Keratinocyte (primary cell): Measurements from ENCODE around the gene OR9A2. TPM values are rescaled to one million over a fixed set of nuclear protein-coding genes. Genes with fewer than 3 reads are reported as not detected.

Experiments
- DNase-seq: peaks from one replicate; pipeline ENCODE4 v3.0.0-alpha.2; 2011; ENCODE audit warnings: low read depth, missing footprints, low spot score
- FAIRE-seq: peaks from 2 replicates; lab custom pipeline; 2011; peaks lifted over from hg19 to GRCh38; lab: Jason Lieb, UNC
- H2AFZ ChIP-seq: 2 replicates; pipeline ENCODE4 v1.6.0; 2012; ENCODE audit warnings: low read length, control low read depth, inconsistent platforms; ENCODE audit not compliant: control insufficient read depth
- H3K27ac ChIP-seq: 2 replicates; pipeline ENCODE4 v1.5.1; 2011; ENCODE audit warnings: low read length; ENCODE audit not compliant: control insufficient read depth, insufficient read depth
- H3K27me3 ChIP-seq: 3 replicates; pipeline ENCODE4 v1.6.0; 2011; ENCODE audit warnings: low read length; ENCODE audit not compliant: control insufficient read depth, insufficient read depth; ENCODE audit errors: extremely low read depth
- H3K36me3 ChIP-seq, 2 experiments: 2 replicates in 1 of 2; 3 replicates in 1 of 2; pipeline ENCODE4 v1.5.1; 2011; ENCODE audit warnings: low read length in 2 of 2, mild to moderate bottlenecking in 1 of 2; ENCODE audit not compliant: control insufficient read depth in 2 of 2, insufficient read depth in 2 of 2; ENCODE audit errors: extremely low read depth in 1 of 2
- H3K4me1 ChIP-seq: 3 replicates; pipeline ENCODE4 v1.5.1; 2011; ENCODE audit warnings: low read length; ENCODE audit not compliant: control insufficient read depth, insufficient read depth; ENCODE audit errors: extremely low read depth
- H3K4me2 ChIP-seq: 3 replicates; pipeline ENCODE4 v1.6.0; 2011; ENCODE audit warnings: low read depth, low read length; ENCODE audit not compliant: control insufficient read depth, insufficient read depth; ENCODE audit errors: extremely low read depth
- H3K4me3 ChIP-seq, 3 experiments: fragments of 200-600 bp in 1 of 3; sonication (generic) in 1 of 3; 2 replicates in 2 of 3; 3 replicates in 1 of 3; pipeline ENCODE4 v1.5.1; 2011 to 2016; ENCODE audit warnings: low read length in 3 of 3, mild to moderate bottlenecking in 3 of 3, control low read depth in 2 of 3, inconsistent platforms in 1 of 3, low read depth in 1 of 3, mixed read lengths in 1 of 3, mixed run types in 1 of 3, moderate library complexity in 1 of 3; ENCODE audit not compliant: control insufficient read depth in 2 of 3, insufficient read depth in 2 of 3; ENCODE audit errors: extremely low read depth in 1 of 3
- H3K79me2 ChIP-seq: 2 replicates; pipeline ENCODE4 v1.6.0; 2012; ENCODE audit warnings: low read length; ENCODE audit not compliant: control insufficient read depth, insufficient read depth
- H3K9ac ChIP-seq: 3 replicates; pipeline ENCODE4 v1.6.0; 2011; ENCODE audit warnings: low read length; ENCODE audit not compliant: control insufficient read depth, insufficient read depth; ENCODE audit errors: extremely low read depth
- H3K9me1 ChIP-seq: 3 replicates; pipeline ENCODE4 v1.6.0; 2011; ENCODE audit warnings: low read length; ENCODE audit not compliant: control insufficient read depth, insufficient read depth; ENCODE audit errors: extremely low read depth
- H3K9me3 ChIP-seq: 2 replicates; pipeline ENCODE4 v1.5.1; 2012; ENCODE audit warnings: low read depth, low read length; ENCODE audit not compliant: control insufficient read depth
- H4K20me1 ChIP-seq: 3 replicates; pipeline ENCODE4 v1.6.0; 2011; ENCODE audit warnings: low read length; ENCODE audit not compliant: control insufficient read depth, insufficient read depth; ENCODE audit errors: extremely low read depth
- EZH2 ChIP-seq: IDR thresholded peaks from one replicate; pipeline ENCODE4 v1.6.1; 2012; ENCODE audit warnings: inconsistent platforms, mild to moderate bottlenecking, low read length, moderate library complexity
- dilution Hi-C: fragments of 300-500 bp; cut with MboI; formaldehyde crosslinking; loops from one replicate; pipeline ENCODE4 v1.7.0; 2020; ENCODE audit warnings: low sequenced_read_pairs; ENCODE audit not compliant: extremely low pct_ligation_motif_present
- polyA plus RNA-seq, 5 experiments: library from polyadenylated mRNA; depleted of rRNA in 3 of 5; stranded (reverse) in 3 of 5; stranded (forward) in 1 of 5; unstranded in 1 of 5; fragments of >200 nt; gene quantifications; 1 replicate in 1 of 5; 2 replicates in 3 of 5; 3 replicates in 1 of 5; pipeline versions ENCODE4 v1.2.1 to v1.2.3, GENCODE V29; 2011 to 2012; ENCODE audit warnings: missing spikeins in 2 of 5, low read depth in 1 of 5, low replicate concordance in 1 of 5
- TF ChIP-seq, protein P1 (sequence below), 3 experiments: IDR thresholded peaks in 1 of 3; conservative IDR thresholded peaks in 1 of 3; optimal IDR thresholded peaks in 1 of 3; 2 replicates in 2 of 3; 3 replicates in 1 of 3; pipeline versions ENCODE3 to v1.5.1; 2011; ENCODE audit warnings: low read length in 3 of 3, mild to moderate bottlenecking in 3 of 3, moderate library complexity in 2 of 3, control low read depth in 1 of 3, inconsistent platforms in 1 of 3; ENCODE audit not compliant: insufficient read depth in 2 of 3; ENCODE audit errors: extremely low read depth in 1 of 3

OR9A2 gene
- polyA plus RNA-seq, 1 donor (not counting 4 experiments of a cell fraction or from before 2014, with no cell fraction given) = not detected

- Histone ChIP-seq H3K9me1 (no peaks in the 10 kb centered on the region), H3K4me3 (no peak overlapping the region), H2AFZ (no peak overlapping the region), H3K27me3 (no peaks in the 10 kb centered on the region), H3K4me1 (no peaks in the 10 kb centered on the region), H4K20me1 (no peaks in the 10 kb centered on the region), H3K27ac (no peak overlapping the region), H3K36me3 (no peaks in the 10 kb centered on the region), H3K4me2 (no peak overlapping the region), H3K9me3 (no peaks in the 10 kb centered on the region), H3K79me2 (no peaks in the 10 kb centered on the region), H3K9ac (no peak overlapping the region)
- DNase-seq (no peak), FAIRE-seq (no peak)
- dilution Hi-C loops = no loop called here
- no peak for TF ChIP-seq EZH2
- TF ChIP-seq, protein P1, sequence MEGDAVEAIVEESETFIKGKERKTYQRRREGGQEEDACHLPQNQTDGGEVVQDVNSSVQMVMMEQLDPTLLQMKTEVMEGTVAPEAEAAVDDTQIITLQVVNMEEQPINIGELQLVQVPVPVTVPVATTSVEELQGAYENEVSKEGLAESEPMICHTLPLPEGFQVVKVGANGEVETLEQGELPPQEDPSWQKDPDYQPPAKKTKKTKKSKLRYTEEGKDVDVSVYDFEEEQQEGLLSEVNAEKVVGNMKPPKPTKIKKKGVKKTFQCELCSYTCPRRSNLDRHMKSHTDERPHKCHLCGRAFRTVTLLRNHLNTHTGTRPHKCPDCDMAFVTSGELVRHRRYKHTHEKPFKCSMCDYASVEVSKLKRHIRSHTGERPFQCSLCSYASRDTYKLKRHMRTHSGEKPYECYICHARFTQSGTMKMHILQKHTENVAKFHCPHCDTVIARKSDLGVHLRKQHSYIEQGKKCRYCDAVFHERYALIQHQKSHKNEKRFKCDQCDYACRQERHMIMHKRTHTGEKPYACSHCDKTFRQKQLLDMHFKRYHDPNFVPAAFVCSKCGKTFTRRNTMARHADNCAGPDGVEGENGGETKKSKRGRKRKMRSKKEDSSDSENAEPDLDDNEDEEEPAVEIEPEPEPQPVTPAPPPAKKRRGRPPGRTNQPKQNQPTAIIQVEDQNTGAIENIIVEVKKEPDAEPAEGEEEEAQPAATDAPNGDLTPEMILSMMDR (optimal IDR thresholded peaks at IDR 0.05 in 1 of 3, IDR thresholded peaks at IDR 0.05 in 1 of 3, conservative IDR thresholded peaks at IDR 0.05 in 1 of 3; ENCODE audit: extremely low read depth in 1 of 3, insufficient read depth in 2 of 3, low read length in 3 of 3) = no peak
Observed at GRCh38 chr7:143043391-143043790, 16.5 kb upstream of the OR9A2 start.

GRCh38 chr7:143042790-143043271 lies 15.9 kb upstream of the OR9A2 start:
- Histone ChIP-seq H3K27ac (no peak overlapping the region), H3K79me2 (no peaks in the 10 kb centered on the region), H3K9ac (no peak overlapping the region), H3K4me3 (no peak overlapping the region), H2AFZ (no peak overlapping the region), H3K4me1 (no peaks in the 10 kb centered on the region), H3K36me3 (no peaks in the 10 kb centered on the region), H3K4me2 (no peak overlapping the region), H3K27me3 (no peaks in the 10 kb centered on the region), H3K9me1 (no peaks in the 10 kb centered on the region), H3K9me3 (no peaks in the 10 kb centered on the region), H4K20me1 (no peaks in the 10 kb centered on the region)
- TF ChIP-seq EZH2 = no peak
- TF ChIP-seq, protein P1 (optimal IDR thresholded peaks at IDR 0.05 in 1 of 3, IDR thresholded peaks at IDR 0.05 in 1 of 3, conservative IDR thresholded peaks at IDR 0.05 in 1 of 3; ENCODE audit: extremely low read depth in 1 of 3, insufficient read depth in 2 of 3, low read length in 3 of 3) = no peak
- DNase-seq (no peak), FAIRE-seq (no peak)
- dilution Hi-C loops = no loop called here
